H1 (cell line): ENCODE data around the gene ZNF74. TPM values are rescaled to one million over a fixed set of nuclear protein-coding genes. Genes with fewer than 3 reads are reported as not detected.

Experiments
- CEBPB ChIP-seq: IDR thresholded peaks from 2 replicates; pipeline ENCODE4 v1.6.1; 2012; ENCODE audit warnings: low read depth, low read length
- POLR2A ChIP-seq, 2 experiments: IDR thresholded peaks; 1 replicate in 1 of 2; 2 replicates in 1 of 2; pipeline ENCODE4 v1.6.1; 2011; ENCODE audit warnings: low read depth in 2 of 2, low read length in 2 of 2, mild to moderate bottlenecking in 2 of 2; ENCODE audit errors: control extremely low read depth in 1 of 2
- RAD21 ChIP-seq, 2 experiments: IDR thresholded peaks in 1 of 2; conservative IDR thresholded peaks in 1 of 2; 2 replicates each; pipeline ENCODE4 v1.6.1; 2011; ENCODE audit warnings: low read depth in 2 of 2, low read length in 2 of 2, improper control_type of control experiment in 1 of 2, inconsistent platforms in 1 of 2, mild to moderate bottlenecking in 1 of 2, moderate library complexity in 1 of 2
- SIX5 ChIP-seq: IDR thresholded peaks from 2 replicates; pipeline ENCODE4 v1.6.1; 2011; ENCODE audit warnings: mild to moderate bottlenecking, low read depth, low read length
- TAF1 ChIP-seq: IDR thresholded peaks from 2 replicates; pipeline ENCODE4 v1.6.1; 2011; ENCODE audit warnings: mild to moderate bottlenecking, low read depth, low read length
- polyA plus RNA-seq, 7 experiments: library from polyadenylated mRNA; depleted of rRNA in 3 of 7; stranded (reverse) in 5 of 7; unstranded in 2 of 7; fragments of >200 nt in 5 of 7; fragments of 200-250 nt in 2 of 7; gene quantifications; 1 replicate in 5 of 7; 2 replicates in 1 of 7; 4 replicates in 1 of 7; pipeline versions ENCODE4 v1.2.1 to v1.2.3, GENCODE V29; 2011 to 2013; ENCODE audit warnings: missing spikeins in 2 of 7, mixed read lengths in 2 of 7
- small RNA-seq: library from polyadenylated mRNA; stranded (forward); fragments of <200 nt; extraction: miRNeasy Mini kit (QIAGEN cat#:217004); gene quantifications from one replicate; pipeline ENCODE3, GENCODE V24; 2013; ENCODE audit not compliant: insufficient read depth
- total RNA-seq: library from RNA; stranded (reverse); fragmentation: NEBNext Ultra II Directional; extraction: Animal tissue kit (Norgen Biotek cat#: 25700); gene quantifications from 2 replicates; pipeline ENCODE4 v1.2.1, GENCODE V29; 2021
- TF ChIP-seq, protein P1 (sequence below): IDR thresholded peaks from 2 replicates; pipeline ENCODE4 v1.6.1; 2012; ENCODE audit warnings: low read length, inconsistent platforms

ZNF74 gene
- total and polyA plus RNA-seq, 2 of the 8 experiments (the other 6 are each of a cell fraction or from before 2014, with no cell fraction given) = 29.7 to 45.7 TPM

DNA sequence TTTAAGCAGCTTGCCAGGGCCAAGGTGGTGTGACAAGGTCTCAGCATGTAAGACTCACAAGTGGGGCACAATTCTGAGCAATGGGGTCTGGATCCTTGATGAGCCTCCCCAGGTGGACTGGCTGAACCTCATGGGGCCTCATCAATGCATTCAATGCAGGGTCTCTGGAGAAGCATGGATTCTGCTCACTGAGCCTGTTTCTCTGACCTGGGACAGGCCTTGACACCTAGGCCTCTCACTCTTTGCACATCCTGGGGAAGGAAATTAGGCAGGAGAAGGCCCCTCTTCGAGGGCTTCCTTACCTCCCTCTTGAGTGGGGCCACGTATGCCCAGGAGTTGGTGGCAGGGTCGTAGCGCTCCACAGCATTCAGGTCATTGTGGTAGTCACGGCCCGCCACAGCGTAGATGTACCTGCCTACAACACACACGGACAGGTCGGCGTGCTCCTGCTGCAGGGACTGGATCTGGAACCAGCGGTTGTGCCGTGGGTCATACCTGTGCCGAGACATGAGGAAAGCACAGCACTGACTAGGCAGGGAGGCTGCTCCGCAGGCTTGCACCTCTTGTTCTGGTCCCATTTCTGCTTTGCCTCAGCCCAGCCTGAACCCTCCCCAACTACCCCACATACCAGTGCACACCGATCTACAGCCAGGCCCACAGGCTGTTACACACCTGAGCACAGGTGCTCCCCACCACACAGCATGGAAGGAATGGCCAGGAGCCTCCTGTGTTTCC lies 63.7 kb downstream of the ZNF74 start (continued):
- TF ChIP-seq, protein P1, sequence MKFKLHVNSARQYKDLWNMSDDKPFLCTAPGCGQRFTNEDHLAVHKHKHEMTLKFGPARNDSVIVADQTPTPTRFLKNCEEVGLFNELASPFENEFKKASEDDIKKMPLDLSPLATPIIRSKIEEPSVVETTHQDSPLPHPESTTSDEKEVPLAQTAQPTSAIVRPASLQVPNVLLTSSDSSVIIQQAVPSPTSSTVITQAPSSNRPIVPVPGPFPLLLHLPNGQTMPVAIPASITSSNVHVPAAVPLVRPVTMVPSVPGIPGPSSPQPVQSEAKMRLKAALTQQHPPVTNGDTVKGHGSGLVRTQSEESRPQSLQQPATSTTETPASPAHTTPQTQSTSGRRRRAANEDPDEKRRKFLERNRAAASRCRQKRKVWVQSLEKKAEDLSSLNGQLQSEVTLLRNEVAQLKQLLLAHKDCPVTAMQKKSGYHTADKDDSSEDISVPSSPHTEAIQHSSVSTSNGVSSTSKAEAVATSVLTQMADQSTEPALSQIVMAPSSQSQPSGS = no peak
- TF ChIP-seq CEBPB (no peak), RAD21 (IDR thresholded peaks at IDR 0.05 in 1 of 2, conservative IDR thresholded peaks at IDR 0.05 in 1 of 2; ENCODE audit: low read depth in 2 of 2, low read length in 2 of 2) (no peak), SIX5 (no peak), TAF1 (no peak), POLR2A (IDR thresholded peaks at IDR 0.05; ENCODE audit: control extremely low read depth in 1 of 2, low read depth in 2 of 2, low read length in 2 of 2) (no peak)

Small RNA genes within 50 kb of the gene (small RNA-seq; reads per million reads assigned to genes)
- gene RNU6-225P = not detected

Other genes starting within 250 kb of the ZNF74 start
- gene CCDC188, start 243.1 kb upstream of the ZNF74 start, total RNA-seq = not detected in 2 replicates
- not detected in 2 replicates for gene CCDC188, start 243.1 kb upstream of the ZNF74 start, polyA plus RNA-seq (2011; rRNA removed)
- 21.8 and 22.5 TPM in 2 replicates for gene RTN4R, start 125.8 kb upstream of the ZNF74 start, total RNA-seq
- gene RTN4R, start 125.8 kb upstream of the ZNF74 start, polyA plus RNA-seq (2011; rRNA removed) = 41.3 and 51.5 TPM in 2 replicates
- 41.9 and 43.6 TPM in 2 replicates for gene DGCR6L, start 74.1 kb upstream of the ZNF74 start, total RNA-seq
- 72.6 and 93.5 TPM in 2 replicates for gene DGCR6L, start 74.1 kb upstream of the ZNF74 start, polyA plus RNA-seq (2011; rRNA removed)
- gene SCARF2, start 43.7 kb downstream of the ZNF74 start, total RNA-seq = 9.8 and 10.0 TPM in 2 replicates
- gene SCARF2, start 43.7 kb downstream of the ZNF74 start, polyA plus RNA-seq (2011; rRNA removed) = 4.2 and 7.1 TPM in 2 replicates
- gene KLHL22, start 101.6 kb downstream of the ZNF74 start, total RNA-seq = 9.3 and 9.4 TPM in 2 replicates
- gene KLHL22, start 101.6 kb downstream of the ZNF74 start, polyA plus RNA-seq (2011; rRNA removed) = 14.2 and 16.2 TPM in 2 replicates
- 57.1 and 57.3 TPM in 2 replicates for gene MED15, start 113.5 kb downstream of the ZNF74 start, total RNA-seq
- gene MED15, start 113.5 kb downstream of the ZNF74 start, polyA plus RNA-seq (2011; rRNA removed) = 28.3 and 37.8 TPM in 2 replicates